Panc1 (cell line): Measurements from ENCODE around the gene TMEM131L. TPM values are rescaled to one million over a fixed set of nuclear protein-coding genes. Genes with fewer than 3 reads are reported as not detected.

Experiments
- ATAC-seq: fragments of 200-7000 bp; cut with Tn5 transposase; 2 replicates; pipeline ENCODE4 v1.9.1; 2020; ENCODE audit warnings: mild to moderate bottlenecking, moderate library complexity
- BruUV-seq: library from RNA; stranded (reverse); fragments of 400-500 nt; replicated peaks from 2 replicates; lab custom pipeline; 2021; lab: Mats Ljungman, UMichigan
- CTCF ChIA-PET: fragments of 300-600 bp; sonication (Branson Sonifier 250); formaldehyde crosslinking; loops from one replicate; lab custom pipeline; 2022; ENCODE audit warnings: antibody characterized with exemption; lab: Charles Lee
- POLR2A ChIA-PET: fragments of 300-600 bp; sonication (Branson Sonifier 250); formaldehyde crosslinking; loops from one replicate; lab custom pipeline; 2022; ENCODE audit warnings: antibody characterized with exemption; lab: Charles Lee
- DNase-seq: peaks from one replicate; pipeline ENCODE4 v3.0.0-alpha.2; 2010; ENCODE audit warnings: low read depth, low spot score
- H3K27ac ChIP-seq: 2 replicates; pipeline ENCODE4 v1.5.1; 2011; ENCODE audit warnings: mild to moderate bottlenecking, low read length, inconsistent platforms
- H3K27me3 ChIP-seq: fragments of 200-500 bp; sonication (Bioruptor generic); 2 replicates; pipeline ENCODE4 v1.6.0; 2014; ENCODE audit warnings: low read length, inconsistent platforms; ENCODE audit not compliant: control insufficient read depth, insufficient read depth
- H3K36me3 ChIP-seq: fragments of 200-500 bp; sonication (Bioruptor generic); 2 replicates; pipeline ENCODE4 v1.5.1; 2014; ENCODE audit warnings: inconsistent platforms, mild to moderate bottlenecking, low read length, moderate library complexity; ENCODE audit not compliant: control insufficient read depth, insufficient read depth
- H3K4me1 ChIP-seq: 2 replicates; pipeline ENCODE4 v1.5.1; 2011; ENCODE audit warnings: inconsistent platforms, mild to moderate bottlenecking, low read length, moderate library complexity; ENCODE audit not compliant: control insufficient read depth, insufficient read depth
- H3K4me3 ChIP-seq, 2 experiments: 2 replicates each; pipeline ENCODE4 v1.5.1; 2011 to 2012; ENCODE audit warnings: low read depth in 2 of 2, low read length in 2 of 2, mild to moderate bottlenecking in 2 of 2, inconsistent platforms in 1 of 2, moderate library complexity in 1 of 2
- H3K9me3 ChIP-seq: fragments of 200-500 bp; sonication (Bioruptor generic); 2 replicates; pipeline ENCODE4 v1.5.1; 2014; ENCODE audit warnings: low read depth, mild to moderate bottlenecking, inconsistent platforms, low read length, moderate library complexity; ENCODE audit not compliant: control insufficient read depth, insufficient read depth
- CTCF ChIP-seq: fragments of 450-650 bp; IDR thresholded peaks from 2 replicates; pipeline ENCODE4 v1.5.1; 2017; ENCODE audit warnings: mild to moderate bottlenecking
- POLR2AphosphoS5 ChIP-seq: IDR thresholded peaks from 2 replicates; pipeline ENCODE4 v1.6.1; 2012; ENCODE audit warnings: mild to moderate bottlenecking, low read depth, low read length, moderate library complexity
- SIN3A ChIP-seq: IDR thresholded peaks from 2 replicates; pipeline ENCODE4 v1.6.1; 2012; ENCODE audit warnings: low read depth, mild to moderate bottlenecking, low read length, moderate library complexity, borderline replicate concordance; ENCODE audit not compliant: insufficient read depth
- TCF7L2 ChIP-seq: IDR thresholded peaks from 2 replicates; pipeline ENCODE4 v1.6.1; 2011; ENCODE audit warnings: mild to moderate bottlenecking, low read depth, low read length, inconsistent platforms
- in situ Hi-C: cut with HindIII; loops from 2 replicates; pipeline ENCODE4 v1.10.0; 2016; ENCODE audit warnings: low sequenced_read_pairs, low pct_unique_long_range_greater_than_20kb
- intact Hi-C: fragments of 100-400 bp; cut with micrococcal nuclease; formaldehyde crosslinking; loops from one replicate; pipeline ENCODE4 v1.10.0; 2022; ENCODE audit not compliant: unreplicated experiment
- total RNA-seq: library from RNA; stranded (reverse); gene quantifications from one replicate; pipeline ENCODE4 v1.2.1, GENCODE V29; 2021; ENCODE audit not compliant: unreplicated experiment
- TF ChIP-seq, protein P1 (sequence below), 2 experiments: IDR thresholded peaks; 2 replicates each; pipeline ENCODE4 v1.6.1; 2011 to 2012; ENCODE audit warnings: low read depth in 2 of 2, control low read depth in 1 of 2, low read length in 1 of 2, mild to moderate bottlenecking in 1 of 2, moderate library complexity in 1 of 2; ENCODE audit not compliant: insufficient read depth in 1 of 2

The TMEM131L gene
- total RNA-seq, 1 experiment from 2014 or later = 13.5 TPM

- Histone ChIP-seq H3K4me1 (no peaks in the 10 kb centered on the region), H3K9me3 (no peaks in the 10 kb centered on the region), H3K27me3 (no peaks in the 10 kb centered on the region), H3K4me3 (no peak overlapping the region), H3K36me3 (no peaks in the 10 kb centered on the region), H3K27ac (no peak overlapping the region)
- ChIA-PET CTCF (no interaction called here), POLR2A (no interaction called here)
- TF ChIP-seq CTCF (no peak), TCF7L2 (no peak)
- intact Hi-C loops = no loop called here
- ATAC-seq (no peak), DNase-seq (no peak)
- in situ Hi-C loops = no loop called here
- no TSS peak for BruUV-seq
Observed at GRCh38 chr4:153635846-153636245, 169.7 kb downstream of the TMEM131L start.

- Histone ChIP-seq H3K27me3 (no peaks in the 10 kb centered on the region), H3K36me3 (no peaks in the 10 kb centered on the region), H3K27ac (no peak overlapping the region), H3K4me1 (no peaks in the 10 kb centered on the region), H3K4me3 (no peak overlapping the region), H3K9me3 (no peaks in the 10 kb centered on the region)
- TF ChIP-seq POLR2AphosphoS5 (no peak), SIN3A (no peak), TCF7L2 (no peak), CTCF (no peak)
- TF ChIP-seq, protein P1, sequence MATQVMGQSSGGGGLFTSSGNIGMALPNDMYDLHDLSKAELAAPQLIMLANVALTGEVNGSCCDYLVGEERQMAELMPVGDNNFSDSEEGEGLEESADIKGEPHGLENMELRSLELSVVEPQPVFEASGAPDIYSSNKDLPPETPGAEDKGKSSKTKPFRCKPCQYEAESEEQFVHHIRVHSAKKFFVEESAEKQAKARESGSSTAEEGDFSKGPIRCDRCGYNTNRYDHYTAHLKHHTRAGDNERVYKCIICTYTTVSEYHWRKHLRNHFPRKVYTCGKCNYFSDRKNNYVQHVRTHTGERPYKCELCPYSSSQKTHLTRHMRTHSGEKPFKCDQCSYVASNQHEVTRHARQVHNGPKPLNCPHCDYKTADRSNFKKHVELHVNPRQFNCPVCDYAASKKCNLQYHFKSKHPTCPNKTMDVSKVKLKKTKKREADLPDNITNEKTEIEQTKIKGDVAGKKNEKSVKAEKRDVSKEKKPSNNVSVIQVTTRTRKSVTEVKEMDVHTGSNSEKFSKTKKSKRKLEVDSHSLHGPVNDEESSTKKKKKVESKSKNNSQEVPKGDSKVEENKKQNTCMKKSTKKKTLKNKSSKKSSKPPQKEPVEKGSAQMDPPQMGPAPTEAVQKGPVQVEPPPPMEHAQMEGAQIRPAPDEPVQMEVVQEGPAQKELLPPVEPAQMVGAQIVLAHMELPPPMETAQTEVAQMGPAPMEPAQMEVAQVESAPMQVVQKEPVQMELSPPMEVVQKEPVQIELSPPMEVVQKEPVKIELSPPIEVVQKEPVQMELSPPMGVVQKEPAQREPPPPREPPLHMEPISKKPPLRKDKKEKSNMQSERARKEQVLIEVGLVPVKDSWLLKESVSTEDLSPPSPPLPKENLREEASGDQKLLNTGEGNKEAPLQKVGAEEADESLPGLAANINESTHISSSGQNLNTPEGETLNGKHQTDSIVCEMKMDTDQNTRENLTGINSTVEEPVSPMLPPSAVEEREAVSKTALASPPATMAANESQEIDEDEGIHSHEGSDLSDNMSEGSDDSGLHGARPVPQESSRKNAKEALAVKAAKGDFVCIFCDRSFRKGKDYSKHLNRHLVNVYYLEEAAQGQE (IDR thresholded peaks at IDR 0.05; ENCODE audit: insufficient read depth in 1 of 2, low read depth in 2 of 2, low read length in 1 of 2) = no peak
- POLR2A ChIA-PET = no interaction called here
- no TSS peak for BruUV-seq
- CTCF ChIA-PET = no interaction called here
- intact Hi-C loops = no loop called here
- ATAC-seq = no peak
- DNase-seq = no peak
- in situ Hi-C loops = no loop called here
Observed at GRCh38 chr4:153637201-153637600, 171.0 kb downstream of the TMEM131L start.

- DNase-seq (no peak), ATAC-seq (no peak)
- ChIA-PET POLR2A (no interaction called here), CTCF (no interaction called here)
- Histone ChIP-seq H3K36me3 (no peaks in the 10 kb centered on the region), H3K4me1 (no peaks in the 10 kb centered on the region), H3K27ac (no peak overlapping the region), H3K9me3 (no peaks in the 10 kb centered on the region), H3K4me3 (no peak overlapping the region), H3K27me3 (no peaks in the 10 kb centered on the region)
- BruUV-seq = no TSS peak
- in situ Hi-C loops = no loop called here
- no peak for TF ChIP-seq POLR2AphosphoS5
- TF ChIP-seq TCF7L2 = no peak
- TF ChIP-seq, protein P1 (IDR thresholded peaks at IDR 0.05; ENCODE audit: insufficient read depth in 1 of 2, low read depth in 2 of 2, low read length in 1 of 2) = no peak
- intact Hi-C loops = no loop called here
Observed at GRCh38 chr4:153638011-153638410, 171.9 kb downstream of the TMEM131L start.
